ENCODE results near the gene NOD2.
A peak's percentile ranks its signal among the peaks of the same experiment; 100 is the strongest.

NOD2 gene

DNA sequence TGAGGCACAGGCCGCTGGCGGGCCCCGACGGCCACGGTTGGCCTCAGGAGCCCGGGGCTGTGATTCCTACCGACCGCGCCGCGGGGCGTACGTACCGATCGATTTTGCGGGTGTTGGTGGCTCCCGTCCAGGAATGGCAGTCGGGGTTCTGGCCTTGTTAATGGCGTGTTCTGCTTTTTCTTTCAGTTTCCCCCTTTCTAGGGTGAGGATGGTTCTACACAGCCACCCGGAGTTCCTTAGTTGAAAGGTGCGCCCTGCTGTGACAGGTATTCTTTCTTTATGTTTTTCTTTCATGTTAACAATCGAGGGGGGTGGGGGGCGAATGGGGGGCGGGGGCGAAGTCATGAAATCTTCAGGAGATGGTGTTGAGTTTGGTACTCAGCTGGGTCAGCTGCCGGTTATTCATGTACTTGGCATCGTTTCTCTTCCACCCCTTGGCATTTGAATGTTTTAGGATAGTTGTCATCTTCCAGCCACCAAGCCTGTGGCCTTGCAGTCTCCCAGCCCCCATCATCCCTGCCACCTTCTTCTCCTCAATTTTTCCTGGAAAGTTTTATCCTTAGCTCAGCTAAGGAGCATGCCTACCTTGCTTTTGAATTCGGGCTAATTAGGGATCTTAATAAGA is 49.3 kb downstream of the NOD2 start:
- no peak for FAIRE-seq
- no peak for TF ChIP-seq POLR2A (IDR thresholded peaks at IDR 0.05; ENCODE audit: low read depth, low read length)

DNA sequence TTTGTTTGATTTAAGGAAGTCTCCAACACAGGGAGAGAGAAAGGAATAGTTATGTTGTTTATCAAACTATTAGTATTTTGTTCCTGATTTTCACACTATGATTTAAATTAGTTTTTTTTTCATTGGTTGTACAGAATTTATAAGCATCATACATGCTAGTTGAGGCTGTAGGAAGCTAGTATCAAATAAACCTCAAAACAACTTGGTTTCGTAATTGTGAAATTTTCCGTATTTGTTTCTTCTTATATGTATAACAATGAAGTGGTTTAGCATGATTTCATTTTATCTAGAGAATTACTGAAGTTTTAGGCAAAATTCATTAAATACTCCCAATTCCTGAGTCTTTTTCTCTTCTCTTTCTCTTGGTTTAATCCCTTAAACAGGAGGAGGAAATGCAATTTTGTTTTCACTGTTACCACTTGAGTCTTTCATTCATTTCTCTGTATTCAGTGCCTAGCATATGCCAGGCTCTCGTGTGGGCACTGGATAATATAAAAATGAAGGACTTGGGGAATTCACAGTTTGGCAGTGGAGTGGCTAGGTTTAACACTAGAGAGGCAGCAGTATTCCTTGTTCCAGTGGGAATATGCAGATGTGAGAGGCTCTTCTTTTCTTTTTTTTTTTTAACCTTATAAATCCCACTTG is 50.3 kb downstream of the NOD2 start:
- no peak for TF ChIP-seq POLR2A (IDR thresholded peaks at IDR 0.05; ENCODE audit: low read depth, low read length)
- no peak for FAIRE-seq
- no peak for DNase-seq (ENCODE audit: insufficient read length, low spot score)

More for the DNA sequence above, 49.3 kb downstream of the NOD2 start:
- peak; percentile 44 for DNase-seq (ENCODE audit: insufficient read length, low spot score)

- FAIRE-seq: peak; percentile 72
- DNase-seq (ENCODE audit: insufficient read length, low spot score): peak; percentile 28
- TF ChIP-seq POLR2A (IDR thresholded peaks at IDR 0.05; ENCODE audit: low read depth, low read length): no peak
Observed at GRCh38 chr16:50744881-50745280, 51.5 kb downstream of the NOD2 start.

DNA sequence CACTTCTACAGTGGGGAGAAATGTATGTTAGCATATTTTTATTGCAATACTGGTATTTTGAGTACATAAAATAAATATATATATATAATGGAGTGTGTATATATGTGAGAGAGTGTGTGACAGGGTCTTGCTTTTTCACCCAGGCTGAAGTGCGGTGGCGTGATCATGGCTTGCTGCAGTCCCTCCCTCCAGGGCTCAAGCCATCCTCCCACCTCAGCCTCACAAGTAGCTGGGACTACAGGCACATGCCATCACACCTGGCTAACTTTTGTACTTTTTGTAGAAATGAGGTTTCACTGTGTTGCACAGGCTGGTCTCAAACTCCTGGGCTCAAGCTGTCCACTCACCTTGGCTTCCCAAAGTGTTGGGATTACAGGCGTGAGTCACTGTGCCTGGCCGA is 52.5 kb downstream of the NOD2 start:
- FAIRE-seq (no peak), DNase-seq (ENCODE audit: insufficient read length, low spot score) (no peak)
- TF ChIP-seq POLR2A (IDR thresholded peaks at IDR 0.05; ENCODE audit: low read depth, low read length): no peak

DNA sequence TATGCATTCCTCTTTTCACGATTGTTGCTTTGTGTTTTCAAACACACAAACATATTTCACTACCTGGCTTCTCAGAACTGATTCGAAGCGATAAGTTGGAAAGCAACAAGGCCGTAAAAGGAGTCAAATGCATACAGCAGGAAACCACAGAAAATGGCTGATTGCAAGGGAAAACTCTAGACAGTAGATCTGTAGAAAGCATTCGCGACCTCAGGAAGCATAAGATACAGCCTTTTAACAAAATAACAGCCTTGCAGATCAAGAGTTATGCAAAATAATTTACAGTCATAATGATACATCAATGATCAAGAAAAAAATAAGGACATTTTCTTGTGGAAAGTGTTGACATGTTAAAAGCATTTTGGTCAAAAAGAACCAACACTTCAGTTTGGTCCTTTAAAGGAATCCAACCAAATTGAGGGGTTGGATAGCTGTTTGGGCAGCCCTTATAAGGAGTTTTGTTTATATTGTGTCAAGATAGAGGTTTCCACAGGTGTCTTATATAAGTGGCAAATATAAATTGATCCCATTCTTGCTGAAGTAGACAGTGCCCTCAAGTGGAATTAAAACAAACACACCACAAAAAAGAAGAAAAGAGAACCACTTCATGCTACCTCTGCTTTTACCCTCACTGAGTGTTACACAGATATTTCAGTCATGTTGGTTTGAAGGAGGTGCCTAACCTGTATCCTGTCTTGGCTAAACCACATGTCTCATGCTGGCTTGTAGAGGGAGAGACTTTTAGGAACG is 54.0 kb downstream of the NOD2 start:
- FAIRE-seq (peak; percentile 65), DNase-seq (ENCODE audit: insufficient read length, low spot score) (no peak)
- TF ChIP-seq POLR2A (IDR thresholded peaks at IDR 0.05; ENCODE audit: low read depth, low read length): no peak

DNA sequence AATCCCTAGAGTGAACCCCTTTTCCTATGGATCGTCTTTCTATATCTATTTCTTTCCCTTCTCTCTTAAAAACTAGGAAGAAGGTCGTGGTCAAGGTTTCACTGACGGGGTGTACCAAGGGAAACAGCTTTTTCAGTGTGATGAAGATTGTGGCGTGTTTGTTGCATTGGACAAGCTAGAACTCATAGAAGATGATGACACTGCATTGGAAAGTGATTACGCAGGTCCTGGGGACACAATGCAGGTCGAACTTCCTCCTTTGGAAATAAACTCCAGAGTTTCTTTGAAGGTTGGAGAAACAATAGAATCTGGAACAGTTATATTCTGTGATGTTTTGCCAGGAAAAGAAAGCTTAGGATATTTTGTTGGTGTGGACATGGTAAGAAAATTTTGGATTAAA is 58.1 kb downstream of the NOD2 start:
- no peak for TF ChIP-seq POLR2A (IDR thresholded peaks at IDR 0.05; ENCODE audit: low read depth, low read length)
- FAIRE-seq (no peak), DNase-seq (ENCODE audit: insufficient read length, low spot score) (no peak)

- FAIRE-seq: no peak
- TF ChIP-seq POLR2A (IDR thresholded peaks at IDR 0.05; ENCODE audit: low read depth, low read length): no peak
- DNase-seq (ENCODE audit: insufficient read length, low spot score): no peak
Observed at GRCh38 chr16:50752471-50753235, 59.2 kb downstream of the NOD2 start.

GRCh38 chr16:50756473-50756872 is 63.1 kb downstream of the NOD2 start:
- no peak for FAIRE-seq
- no peak for TF ChIP-seq POLR2A (IDR thresholded peaks at IDR 0.05; ENCODE audit: low read depth, low read length)
- no peak for DNase-seq (ENCODE audit: insufficient read length, low spot score)

DNA sequence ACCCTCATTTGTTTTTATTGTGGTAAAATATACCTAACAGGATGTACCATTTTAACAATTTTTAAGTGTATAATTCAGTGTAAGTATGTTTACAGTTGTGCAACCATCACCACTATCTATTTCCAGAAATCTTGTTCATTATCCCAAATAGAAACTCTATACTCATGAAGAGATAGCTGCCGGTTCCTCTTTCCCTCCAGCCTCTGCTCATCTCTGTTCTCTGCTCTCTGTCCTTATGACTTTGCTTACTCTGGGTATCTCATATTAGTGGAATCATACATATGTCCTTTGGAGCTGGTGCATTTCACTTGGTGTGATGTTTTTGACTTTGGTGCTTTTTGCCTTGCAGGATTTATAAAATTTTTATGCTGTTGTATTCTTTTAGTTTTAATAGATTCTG is 67.9 kb downstream of the NOD2 start:
- no peak for TF ChIP-seq POLR2A (IDR thresholded peaks at IDR 0.05; ENCODE audit: low read depth, low read length)
- no peak for DNase-seq (ENCODE audit: insufficient read length, low spot score)
- FAIRE-seq: no peak

- no peak for DNase-seq (ENCODE audit: insufficient read length, low spot score)
- FAIRE-seq: no peak
- TF ChIP-seq POLR2A (IDR thresholded peaks at IDR 0.05; ENCODE audit: low read depth, low read length): no peak
Observed at GRCh38 chr16:50762241-50762640, 68.8 kb downstream of the NOD2 start.

DNA sequence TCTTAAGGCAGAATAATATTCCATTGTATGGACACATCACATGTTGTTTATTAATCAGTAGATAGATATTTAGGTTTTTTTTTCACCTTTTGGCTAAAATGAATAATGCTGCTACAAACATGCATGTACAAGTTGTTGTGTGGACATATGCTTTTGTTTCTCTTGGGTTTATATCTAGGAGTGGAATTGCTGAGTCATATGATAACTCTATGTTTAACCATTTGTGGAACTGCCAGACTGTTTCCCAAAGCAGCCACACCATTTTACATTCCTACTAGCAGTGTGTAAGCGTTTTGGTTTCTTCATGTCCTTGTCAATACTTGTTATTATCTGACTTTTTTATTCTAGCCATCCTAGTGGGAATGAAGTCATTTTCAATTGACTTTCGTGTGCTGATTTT is 69.8 kb downstream of the NOD2 start:
- DNase-seq (ENCODE audit: insufficient read length, low spot score): no peak
- no peak for TF ChIP-seq POLR2A (IDR thresholded peaks at IDR 0.05; ENCODE audit: low read depth, low read length)
- peak; percentile 15 for FAIRE-seq

- no peak for FAIRE-seq
- TF ChIP-seq POLR2A (IDR thresholded peaks at IDR 0.05; ENCODE audit: low read depth, low read length): no peak
- DNase-seq (ENCODE audit: insufficient read length, low spot score): no peak
Observed at GRCh38 chr16:50765260-50765659, 71.9 kb downstream of the NOD2 start.

- FAIRE-seq: no peak
Observed at GRCh38 chr16:50765861-50766260, 72.5 kb downstream of the NOD2 start.

DNA sequence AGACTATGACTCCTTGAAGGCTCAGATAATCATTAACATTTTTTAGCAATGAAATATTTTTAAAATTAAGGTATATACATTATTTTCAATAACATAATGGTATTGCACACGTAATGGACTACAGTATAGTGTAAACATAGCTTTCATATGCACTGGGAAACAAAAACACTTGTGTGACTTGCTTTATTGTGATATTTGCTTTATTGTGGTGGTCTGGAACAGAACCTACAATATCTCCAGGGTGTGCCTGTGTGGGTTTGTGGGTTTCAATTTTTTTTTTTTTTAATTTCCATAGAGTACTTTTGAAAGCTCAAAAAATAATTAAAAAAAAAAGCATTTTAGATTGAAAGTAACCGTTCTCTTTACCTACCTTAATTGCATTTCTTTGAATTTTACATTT is 73.8 kb downstream of the NOD2 start:
- TF ChIP-seq POLR2A (IDR thresholded peaks at IDR 0.05; ENCODE audit: low read depth, low read length): no peak
- no peak for DNase-seq (ENCODE audit: insufficient read length, low spot score)
- FAIRE-seq: no peak

More at GRCh38 chr16:50765861-50766260, 72.5 kb downstream of the NOD2 start:
- DNase-seq (ENCODE audit: insufficient read length, low spot score): no peak
- TF ChIP-seq POLR2A (IDR thresholded peaks at IDR 0.05; ENCODE audit: low read depth, low read length): no peak

All from H54 (cell line).